Sciatic nerve (tissue), 2 donors: ENCODE results near the gene RPH3AL. TPM values are rescaled to one million over a fixed set of nuclear protein-coding genes. Genes with fewer than 3 reads are reported as not detected.

Experiments used
- ATAC-seq: fragments of 200-7000 bp; cut with Tn5 transposase; one replicate; pipeline ENCODE4 v1.9.1; 2020; ENCODE audit warnings: mild to moderate bottlenecking, moderate library complexity
- DNase-seq: peaks from one replicate; pipeline ENCODE4 v3.0.0-alpha.2; 2020; ENCODE audit warnings: low spot score
- intact Hi-C: fragments of 100-400 bp; cut with DNase I; formaldehyde crosslinking; loops from one replicate; pipeline ENCODE4 v1.14.2; 2022
- total RNA-seq: library from RNA; stranded (reverse); fragmentation: NEBNext Ultra II Directional; extraction: Animal tissue kit (Norgen Biotek cat#: 25700); gene quantifications from one replicate; pipeline ENCODE4 v1.2.1, GENCODE V29; 2021
- donor health status: DM: no; HTN: no; CAD: no.
- donor health status: DM: no; HTN: no; CAD: no.

The RPH3AL gene
- total RNA-seq, 1 donor from 2014 or later: 19.0 TPM

- ATAC-seq: no peak
- intact Hi-C loops: no loop called here
- no peak for DNase-seq
These were observed 189.9 kb downstream of the RPH3AL start for GRCh38 chr17:162689-163088.

Other genes with a start within 250 kb of the RPH3AL start
- not detected for gene SCGB1C2, start 215.2 kb downstream of the RPH3AL start, total RNA-seq
- gene DOC2B, start 171.2 kb downstream of the RPH3AL start, total RNA-seq: 27.2 TPM
- gene RFLNB, start 93.1 kb upstream of the RPH3AL start, total RNA-seq: 14.3 TPM